ENCODE measurements around the gene IKBKE.
A peak's percentile ranks its signal among the peaks of the same experiment; 100 is the strongest.

IKBKE gene

DNA sequence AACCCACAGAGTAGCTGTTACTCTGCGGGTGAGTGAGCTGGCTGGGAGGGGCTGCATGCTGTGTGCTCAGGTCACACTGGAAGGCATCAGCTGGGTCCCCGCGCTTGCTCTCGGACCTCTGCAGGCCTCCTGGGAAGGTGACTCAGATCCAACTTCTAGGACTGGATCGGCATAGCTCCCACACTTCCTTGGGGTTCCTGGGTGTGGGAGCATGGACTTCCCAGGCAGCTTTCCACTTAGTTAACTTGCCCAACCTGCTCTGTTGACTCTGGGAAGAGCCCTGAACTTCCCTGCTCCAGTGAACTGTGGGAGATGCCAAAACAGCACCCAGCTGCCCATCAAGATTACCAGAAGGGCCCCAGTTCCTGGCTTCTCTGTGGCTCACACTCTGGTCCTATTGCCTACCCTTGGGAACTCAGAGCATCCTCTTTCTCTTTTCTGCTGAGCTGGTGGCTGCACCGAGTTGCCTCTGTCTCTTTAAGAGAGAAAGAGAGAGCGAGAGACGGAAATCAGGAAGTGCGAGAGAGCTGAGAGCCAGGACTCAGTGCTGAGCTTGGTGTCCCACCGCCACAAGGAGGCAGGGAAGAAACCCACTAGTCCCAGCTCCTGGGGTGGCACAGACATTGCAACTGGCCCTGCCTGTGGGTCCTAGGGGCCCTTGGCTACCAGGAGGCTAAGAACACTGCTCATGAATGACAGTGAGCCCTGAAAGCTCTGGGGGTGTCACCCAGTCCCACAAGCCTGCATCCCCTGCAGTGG lies at the start of gene IKBKE:
TSS of gene IKBKE (plus strand) at position 544 of the 759 bp plus-strand sequence. CDS start 2,752 bp downstream, outside the sequence.
- FAIRE-seq: peak; percentile 87
- peak; percentile 63 for DNase-seq (ENCODE audit: extremely low spot score, insufficient read length, low read depth)

DNA sequence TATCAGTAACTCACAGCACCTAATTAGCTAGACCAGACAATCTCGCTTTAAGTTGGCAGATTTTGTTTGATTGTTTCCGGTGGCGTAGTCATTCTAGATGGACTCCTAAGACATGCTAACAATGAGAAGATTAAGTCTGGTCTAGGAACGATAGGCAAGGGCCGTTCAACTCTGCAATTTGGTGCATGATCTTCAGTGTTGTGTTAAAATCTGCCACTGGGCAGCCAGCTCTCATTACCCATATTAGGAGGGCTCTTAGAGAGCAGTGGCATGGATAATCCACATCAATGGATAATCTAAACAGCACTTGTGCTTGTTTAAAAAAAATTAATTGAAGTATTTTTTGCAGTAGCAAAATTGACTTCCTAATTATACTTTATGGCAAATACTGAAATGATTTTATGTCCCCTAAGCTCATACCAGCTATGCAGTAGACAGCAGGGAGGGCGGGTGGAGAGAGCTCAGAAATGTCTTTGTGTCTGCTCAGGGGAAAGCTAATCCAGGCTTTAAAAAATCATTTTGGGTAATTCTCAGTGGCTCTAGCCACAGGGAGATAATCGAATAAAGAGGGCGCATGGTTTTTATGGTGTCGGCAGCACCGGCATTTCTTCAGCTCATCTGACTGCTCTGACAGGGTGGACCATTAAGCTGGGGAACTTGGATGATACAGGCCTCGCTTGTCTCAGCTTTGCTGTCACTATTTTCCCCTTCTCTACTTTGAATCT lies 48.5 kb upstream of the IKBKE start:
- DNase-seq (ENCODE audit: extremely low spot score, insufficient read length, low read depth) (no peak), FAIRE-seq (no peak)

DNA sequence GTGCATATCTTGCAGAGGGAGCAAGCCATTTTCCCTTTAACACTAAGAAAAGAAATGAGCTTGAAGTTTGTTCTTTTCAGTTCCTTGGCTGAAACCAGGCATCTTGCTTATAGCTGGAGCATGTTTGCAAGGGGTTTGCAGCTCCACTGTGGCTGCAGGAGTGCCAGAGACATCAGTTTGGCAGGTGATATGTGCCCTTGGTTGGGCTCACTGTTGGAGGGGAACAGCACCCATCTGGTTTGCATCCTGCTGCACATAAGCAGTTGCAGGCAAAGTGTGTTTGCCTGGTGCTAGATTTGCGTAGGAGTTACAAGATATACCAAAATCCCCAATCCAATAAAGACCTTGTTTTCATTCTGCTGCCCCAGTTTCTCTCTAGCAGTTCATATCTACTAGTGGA lies 47.8 kb upstream of the IKBKE start:
- no peak for DNase-seq (ENCODE audit: extremely low spot score, insufficient read length, low read depth)
- FAIRE-seq: no peak

DNA sequence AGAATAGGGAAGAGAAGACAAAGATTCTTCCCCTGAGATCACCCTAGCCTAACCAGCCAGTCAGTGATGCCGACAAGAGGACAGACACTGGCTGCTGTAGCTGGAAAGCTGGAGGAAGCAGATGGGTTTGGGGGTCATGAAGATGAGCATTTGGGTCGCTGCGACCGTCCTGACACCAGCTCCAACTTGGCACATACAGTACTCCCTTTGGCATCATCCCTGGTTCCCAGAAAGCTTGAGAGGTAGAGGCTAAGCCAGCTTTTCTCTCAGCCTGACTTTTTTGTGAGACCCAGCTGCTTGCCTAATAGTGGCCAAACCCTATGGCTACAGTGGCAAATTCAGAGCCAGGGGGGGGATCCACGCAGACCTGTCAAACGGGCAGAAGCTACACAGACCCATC lies 43.0 kb upstream of the IKBKE start:
- FAIRE-seq: no peak
- no peak for DNase-seq (ENCODE audit: extremely low spot score, insufficient read length, low read depth)

DNA sequence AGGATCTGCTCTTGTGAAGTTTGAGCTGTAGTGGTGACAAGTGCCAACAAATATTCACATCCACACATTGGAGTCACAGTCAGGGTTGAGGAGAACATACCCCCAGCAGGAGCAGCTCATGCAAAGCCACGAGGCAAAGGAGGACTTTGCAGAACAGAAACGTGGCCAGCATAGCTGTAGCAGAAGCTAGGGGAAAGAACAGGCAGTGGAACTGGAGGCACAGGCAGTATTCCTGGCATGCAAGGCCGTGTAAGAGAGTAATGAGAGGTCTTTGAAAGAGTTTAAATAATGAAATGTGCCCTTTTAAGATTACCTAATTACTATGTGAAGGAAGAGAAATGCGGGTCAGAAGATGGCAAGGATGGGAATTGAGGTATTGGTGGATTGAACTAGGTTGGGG lies 40.9 kb upstream of the IKBKE start:
- no peak for FAIRE-seq
- DNase-seq (ENCODE audit: extremely low spot score, insufficient read length, low read depth): no peak

DNA sequence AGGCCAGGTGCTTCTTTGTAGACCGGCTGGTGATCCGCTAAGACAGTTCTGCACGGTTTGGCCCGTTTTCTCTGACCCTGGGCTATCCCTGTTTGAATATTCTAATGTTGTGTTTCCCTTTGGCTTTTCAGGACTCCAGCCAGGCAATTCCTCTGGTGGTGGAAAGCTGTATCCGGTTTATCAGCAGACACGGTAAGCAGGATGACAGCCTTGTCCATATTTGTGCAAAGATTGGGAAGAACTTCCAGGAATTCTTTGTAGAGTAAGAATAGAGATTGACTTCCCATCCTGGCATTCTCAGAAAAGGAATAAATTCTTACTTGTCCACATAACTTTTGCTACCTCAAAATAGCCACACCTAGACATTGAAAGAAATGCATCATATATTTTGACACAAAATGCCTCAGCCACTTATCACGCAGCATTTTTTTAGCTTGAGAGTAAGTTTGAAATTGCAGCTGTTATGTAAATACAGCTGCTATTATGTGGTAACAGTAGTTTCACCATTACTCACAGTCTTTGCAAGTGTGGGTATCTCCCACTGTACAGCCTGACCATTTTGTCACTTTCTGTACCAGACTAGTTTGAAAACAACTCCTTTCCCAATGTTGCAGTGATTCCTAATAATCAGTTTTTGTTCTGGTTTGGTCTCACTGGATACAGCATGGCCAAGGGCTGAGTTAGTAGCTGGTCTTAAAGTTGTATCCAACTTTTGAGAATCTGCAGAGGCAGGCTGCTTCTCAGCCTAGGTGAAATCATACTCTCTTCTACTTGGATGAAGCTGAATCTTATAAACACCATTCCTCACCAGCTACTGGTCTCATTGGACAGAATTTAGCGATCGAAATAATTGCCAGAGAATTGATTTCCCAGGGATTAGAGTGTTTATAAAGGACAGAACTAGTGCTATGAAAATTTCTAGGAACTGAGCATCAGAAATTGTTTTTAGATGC lies 40.0 kb upstream of the IKBKE start:
- peak; percentile 68 for FAIRE-seq

DNA sequence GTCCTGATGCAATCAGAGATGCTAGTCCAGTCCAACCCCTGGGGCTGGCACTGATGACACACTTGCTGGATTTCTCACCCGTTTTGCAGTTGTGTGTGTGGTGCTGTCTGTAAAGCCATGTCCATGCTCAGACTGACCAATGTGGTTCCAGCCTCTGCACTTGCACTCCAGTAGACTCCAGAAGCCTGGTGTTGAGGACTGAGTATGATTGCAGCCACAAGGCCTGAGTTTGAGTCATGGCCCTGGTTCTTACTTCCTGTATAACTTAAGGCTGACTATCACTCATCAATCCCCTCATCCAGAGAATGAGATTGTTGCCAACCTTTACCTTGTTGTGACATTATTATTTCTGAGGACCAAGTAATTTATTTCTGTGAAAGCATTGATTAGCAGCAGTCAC lies 34.8 kb upstream of the IKBKE start:
- no peak for DNase-seq (ENCODE audit: extremely low spot score, insufficient read length, low read depth)
- FAIRE-seq: no peak

More for the DNA sequence above, 40.0 kb upstream of the IKBKE start:
- peak; percentile 30 for DNase-seq (ENCODE audit: extremely low spot score, insufficient read length, low read depth)

DNA sequence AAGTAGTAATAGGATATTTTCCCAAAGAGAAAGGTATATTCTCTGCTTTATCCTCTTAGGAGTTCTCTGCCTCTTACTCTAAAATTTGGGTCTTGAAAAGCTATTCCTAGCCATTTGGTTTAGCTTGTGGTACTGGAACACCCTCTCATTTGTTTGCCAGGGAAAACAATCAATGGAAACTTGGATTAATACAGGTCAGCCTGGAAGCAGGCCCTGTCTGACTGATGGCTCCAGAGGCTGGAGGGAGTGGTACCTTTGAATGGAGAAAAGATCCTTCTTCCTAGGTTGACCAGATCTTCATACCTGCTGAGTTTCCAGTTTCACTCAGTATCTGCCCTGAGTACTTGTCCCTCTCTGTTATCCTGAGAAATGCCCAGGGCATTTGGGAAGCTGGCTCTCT lies 31.7 kb upstream of the IKBKE start:
- FAIRE-seq (no peak), DNase-seq (ENCODE audit: extremely low spot score, insufficient read length, low read depth) (no peak)

DNA sequence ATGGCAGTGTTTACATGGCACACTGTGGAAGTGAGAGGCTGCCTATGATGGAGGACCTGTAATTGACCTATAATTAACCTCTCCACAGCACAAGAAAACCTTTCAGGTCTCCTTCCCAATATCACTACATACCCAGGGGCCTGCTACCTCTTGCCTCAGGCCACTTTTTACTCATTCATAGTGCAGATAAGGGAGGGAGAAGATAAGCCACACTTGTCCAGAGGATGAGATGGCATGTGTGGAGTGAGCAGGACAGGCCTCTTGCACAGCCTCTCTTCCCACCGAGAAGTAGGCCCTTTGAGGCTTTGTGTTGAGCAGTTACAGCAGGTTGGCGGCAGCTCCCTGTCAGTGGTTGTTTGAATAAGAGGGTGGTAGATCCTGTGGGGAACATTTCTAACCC lies 31.1 kb upstream of the IKBKE start:
- DNase-seq (ENCODE audit: extremely low spot score, insufficient read length, low read depth): no peak
- FAIRE-seq: no peak

DNA sequence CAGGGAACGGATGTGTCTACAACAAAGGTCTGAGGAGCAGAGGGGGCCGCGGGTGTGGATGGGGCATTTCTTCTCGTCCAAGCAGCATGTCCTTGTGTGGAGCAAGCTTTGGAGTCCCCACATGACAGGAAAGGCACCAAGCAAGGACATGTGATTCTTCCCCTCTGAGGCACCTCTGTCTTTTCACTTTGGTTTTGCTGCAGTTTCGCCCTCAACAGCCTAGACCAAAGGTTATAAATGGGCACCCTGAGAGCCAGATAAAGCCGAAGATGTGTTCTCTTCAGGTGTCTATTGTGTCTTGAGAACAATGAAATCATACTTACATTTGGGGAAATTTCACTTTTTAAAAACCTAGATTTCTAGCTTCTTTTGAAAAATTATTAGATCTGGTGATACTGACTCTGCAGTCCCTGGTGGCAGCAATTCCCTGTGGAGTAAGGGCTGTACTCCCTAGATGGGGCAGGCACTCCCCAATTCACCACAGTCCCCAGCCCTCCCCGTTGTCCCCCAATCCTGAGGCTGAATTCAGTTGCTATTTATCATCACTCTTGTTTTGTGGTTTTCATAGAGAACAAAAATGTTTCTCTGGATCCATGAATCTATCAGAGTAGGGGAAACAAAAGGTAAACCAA lies 28.8 kb upstream of the IKBKE start:
- no peak for DNase-seq (ENCODE audit: extremely low spot score, insufficient read length, low read depth)
- FAIRE-seq: no peak

DNA sequence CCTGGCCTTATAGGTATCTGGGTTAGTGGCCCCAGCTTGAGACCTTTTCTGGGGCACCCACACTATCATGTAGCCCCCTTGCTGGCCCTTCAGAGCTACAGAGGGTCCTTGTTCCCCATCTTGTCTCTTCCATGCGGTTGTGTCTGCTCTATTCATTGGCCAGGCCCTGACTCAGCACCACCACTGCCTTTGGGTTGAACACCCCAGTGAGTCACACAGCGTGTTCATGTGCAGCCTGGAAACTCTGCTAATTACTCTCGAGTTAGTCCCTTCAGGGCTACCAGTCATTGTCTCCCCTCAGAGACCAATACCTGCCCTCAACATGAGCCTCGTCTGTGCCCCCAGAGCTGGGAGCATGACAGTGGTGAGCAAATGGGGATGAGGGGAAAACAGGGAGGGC lies 28.2 kb upstream of the IKBKE start:
- FAIRE-seq (no peak), DNase-seq (ENCODE audit: extremely low spot score, insufficient read length, low read depth) (no peak)

DNA sequence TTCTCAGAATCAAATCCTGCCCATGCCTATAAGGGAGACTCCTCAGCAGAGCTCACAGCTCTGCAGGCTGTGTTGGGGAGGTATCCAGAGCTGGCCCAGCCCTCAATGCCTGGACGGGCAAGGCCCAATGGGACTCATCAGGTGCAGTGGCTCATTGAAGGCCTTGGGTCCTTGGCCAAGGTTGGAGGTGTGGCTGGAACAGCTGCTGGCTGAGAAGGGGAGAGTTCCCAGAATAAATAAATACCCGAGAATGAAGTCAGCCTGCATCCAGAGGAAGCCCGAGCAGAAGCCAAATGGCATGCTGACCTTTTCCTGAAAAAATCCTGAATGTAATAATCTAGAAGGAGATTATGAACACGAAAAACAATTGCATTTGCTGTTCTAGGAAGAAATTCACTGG lies 25.2 kb upstream of the IKBKE start:
- DNase-seq (ENCODE audit: extremely low spot score, insufficient read length, low read depth) (no peak), FAIRE-seq (no peak)

DNA sequence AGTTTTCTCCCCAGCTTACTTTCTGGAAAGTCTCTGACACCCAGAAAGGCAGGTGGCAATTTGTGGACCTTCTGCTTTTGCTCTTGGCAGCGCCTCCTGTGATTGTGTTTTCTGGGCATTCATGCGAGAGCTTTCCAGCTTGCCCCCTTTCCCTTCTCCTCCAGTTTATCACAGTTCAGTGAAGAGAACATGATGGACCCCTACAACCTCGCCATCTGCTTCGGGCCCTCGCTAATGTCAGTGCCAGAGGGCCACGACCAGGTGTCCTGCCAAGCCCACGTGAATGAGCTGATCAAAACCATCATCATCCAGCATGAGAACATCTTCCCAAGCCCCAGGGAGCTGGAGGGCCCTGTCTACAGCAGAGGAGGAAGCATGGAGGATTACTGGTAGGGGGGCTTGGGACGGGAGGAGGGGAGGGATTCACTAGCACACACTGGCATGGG lies 24.3 kb upstream of the IKBKE start:
- DNase-seq (ENCODE audit: extremely low spot score, insufficient read length, low read depth) (no peak), FAIRE-seq (no peak)

DNA sequence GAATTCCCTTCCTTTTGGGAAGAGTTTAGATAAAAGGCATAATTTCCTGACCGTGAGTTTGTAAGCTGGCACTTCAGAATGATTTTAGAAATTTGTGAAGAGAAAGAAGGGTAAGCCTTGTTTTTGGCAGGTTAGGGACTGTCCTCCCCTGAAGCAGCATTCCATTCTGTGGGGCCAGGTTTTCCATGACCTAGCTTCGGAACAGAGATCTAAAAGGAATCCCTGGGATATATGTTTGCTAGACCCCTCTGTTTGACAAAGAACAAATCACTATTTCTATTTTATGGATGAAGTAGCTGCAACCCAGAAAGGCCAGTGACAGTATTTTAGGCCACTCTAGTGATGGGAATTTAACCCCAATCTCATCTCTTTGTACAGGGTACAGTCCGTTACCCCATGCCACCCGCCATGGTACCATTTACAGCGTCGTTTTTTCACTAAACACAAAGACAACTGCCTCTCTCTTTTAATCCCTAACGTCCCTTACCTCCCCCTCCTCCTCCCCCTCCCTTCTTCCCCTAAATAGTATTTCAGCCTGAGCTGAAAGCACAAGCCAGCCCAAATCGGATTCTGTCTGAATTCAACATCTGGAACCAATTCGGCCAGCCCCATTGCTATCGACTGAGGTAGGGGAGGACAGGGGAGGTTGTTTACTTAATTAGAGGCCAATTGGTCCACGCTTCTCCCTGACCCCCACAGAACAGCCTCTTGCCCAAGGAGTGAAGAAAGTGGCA lies 23.4 kb upstream of the IKBKE start:
- no peak for FAIRE-seq
- DNase-seq (ENCODE audit: extremely low spot score, insufficient read length, low read depth): no peak

DNA sequence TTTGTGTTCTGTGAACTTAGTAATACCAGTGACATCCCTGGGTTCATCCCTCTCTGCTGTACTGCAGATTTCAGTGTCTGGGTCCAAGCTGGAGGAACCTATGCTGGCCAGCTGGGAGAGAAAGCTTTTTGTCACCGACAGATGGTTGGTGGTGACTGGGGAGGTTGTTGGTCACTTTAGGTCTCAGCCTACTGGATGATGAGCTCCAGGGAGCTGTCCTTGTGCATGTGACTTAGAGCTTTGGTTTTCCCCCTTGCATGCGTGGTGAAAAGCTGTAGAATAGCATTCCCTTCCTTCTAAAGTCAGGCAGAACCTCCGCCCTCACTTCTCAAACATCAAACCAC lies 22.9 kb upstream of the IKBKE start:
- DNase-seq (ENCODE audit: extremely low spot score, insufficient read length, low read depth) (no peak), FAIRE-seq (no peak)

DNA sequence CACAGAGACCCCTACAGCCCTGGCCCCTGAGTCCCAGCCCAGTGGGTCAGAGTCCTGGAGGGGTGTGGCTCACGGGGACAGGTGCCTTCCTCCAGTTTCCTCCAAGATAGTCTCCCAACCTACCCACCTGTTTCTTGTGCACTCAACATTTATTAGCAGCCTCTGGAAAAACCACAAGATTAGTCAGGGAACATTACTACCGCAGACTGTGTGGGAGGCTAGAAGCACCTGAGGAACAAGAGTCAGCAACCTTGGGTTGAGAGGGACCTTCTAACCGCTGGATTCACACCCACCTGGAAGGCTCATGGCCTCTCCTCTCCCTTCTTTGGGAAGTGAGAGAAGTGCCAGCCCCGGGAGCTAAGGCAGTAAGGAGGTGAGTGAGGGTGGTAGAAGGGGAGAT lies 22.5 kb upstream of the IKBKE start:
- no peak for FAIRE-seq
- DNase-seq (ENCODE audit: extremely low spot score, insufficient read length, low read depth): no peak

DNA sequence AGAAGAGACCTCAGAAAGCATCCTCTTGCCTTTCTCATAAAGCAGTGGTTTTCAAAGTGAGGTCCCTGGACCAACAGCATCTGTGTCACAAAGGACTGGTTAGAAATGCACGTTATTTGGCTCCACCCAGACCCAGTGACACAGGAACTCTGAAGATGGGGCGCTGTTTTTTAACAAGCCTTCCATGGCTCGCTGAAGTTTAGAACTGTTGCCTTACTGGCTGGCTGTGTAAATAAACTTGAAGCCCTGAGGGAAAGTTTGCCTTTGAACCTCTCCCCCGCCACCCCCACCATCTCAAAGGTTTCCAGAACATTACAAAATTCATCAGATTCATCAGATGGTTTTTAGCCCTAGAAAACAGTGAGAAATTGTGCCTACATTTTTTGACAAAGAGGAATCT lies 21.8 kb upstream of the IKBKE start:
- no peak for DNase-seq (ENCODE audit: extremely low spot score, insufficient read length, low read depth)
- FAIRE-seq: no peak

DNA sequence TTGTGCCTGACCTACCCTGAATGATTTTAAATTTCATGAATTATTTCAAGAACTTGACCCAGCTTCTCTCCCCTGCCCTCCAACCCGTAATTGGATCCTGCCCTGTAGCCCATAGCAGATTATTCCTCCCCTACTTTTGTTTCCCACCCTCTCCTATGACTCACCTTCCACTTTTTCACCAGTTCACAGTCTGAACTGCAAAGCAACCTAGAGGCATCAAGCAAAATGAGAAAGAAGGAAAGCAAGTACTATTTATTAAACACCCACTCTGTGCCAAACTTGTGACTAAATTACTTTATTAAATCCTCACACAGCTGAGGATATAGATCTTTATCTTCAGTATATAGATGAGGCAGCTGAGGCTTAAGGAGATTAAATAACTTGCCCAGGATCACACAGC lies 20.7 kb upstream of the IKBKE start:
- DNase-seq (ENCODE audit: extremely low spot score, insufficient read length, low read depth) (no peak), FAIRE-seq (no peak)

DNA sequence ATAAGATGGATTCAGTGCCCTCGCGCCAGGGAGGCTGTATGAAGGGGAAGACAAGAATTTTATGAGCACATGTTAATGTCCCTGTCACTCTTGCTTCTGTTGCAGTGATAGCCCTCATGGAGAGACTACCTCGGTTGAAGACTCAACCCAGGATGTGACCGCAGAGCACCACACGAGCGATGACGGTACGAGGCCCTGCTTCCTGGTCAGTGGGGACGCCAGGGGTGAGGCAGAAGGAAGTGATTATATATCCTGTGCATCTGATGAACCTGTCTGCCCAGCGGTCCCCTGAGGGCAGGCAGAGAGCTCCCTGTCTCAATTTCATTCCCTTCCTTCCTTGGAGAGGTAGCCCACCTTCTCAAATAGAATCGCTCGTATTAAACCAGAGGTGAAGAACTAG lies 20.0 kb upstream of the IKBKE start:
- FAIRE-seq (no peak), DNase-seq (ENCODE audit: extremely low spot score, insufficient read length, low read depth) (no peak)
